Measurements from ENCODE around the gene PITPNM3.

- TF ChIP-seq POLR2A (IDR thresholded peaks at IDR 0.05; ENCODE audit: low read length), result no peak
- no peak for TF ChIP-seq GATA1 (IDR thresholded peaks at IDR 0.05; ENCODE audit: low read depth, low read length)
Measured at GRCh38 chr17:6508519-6509030, 47.8 kb downstream of the PITPNM3 start.
